Measurements from ENCODE around the gene KCNF1.

DNA sequence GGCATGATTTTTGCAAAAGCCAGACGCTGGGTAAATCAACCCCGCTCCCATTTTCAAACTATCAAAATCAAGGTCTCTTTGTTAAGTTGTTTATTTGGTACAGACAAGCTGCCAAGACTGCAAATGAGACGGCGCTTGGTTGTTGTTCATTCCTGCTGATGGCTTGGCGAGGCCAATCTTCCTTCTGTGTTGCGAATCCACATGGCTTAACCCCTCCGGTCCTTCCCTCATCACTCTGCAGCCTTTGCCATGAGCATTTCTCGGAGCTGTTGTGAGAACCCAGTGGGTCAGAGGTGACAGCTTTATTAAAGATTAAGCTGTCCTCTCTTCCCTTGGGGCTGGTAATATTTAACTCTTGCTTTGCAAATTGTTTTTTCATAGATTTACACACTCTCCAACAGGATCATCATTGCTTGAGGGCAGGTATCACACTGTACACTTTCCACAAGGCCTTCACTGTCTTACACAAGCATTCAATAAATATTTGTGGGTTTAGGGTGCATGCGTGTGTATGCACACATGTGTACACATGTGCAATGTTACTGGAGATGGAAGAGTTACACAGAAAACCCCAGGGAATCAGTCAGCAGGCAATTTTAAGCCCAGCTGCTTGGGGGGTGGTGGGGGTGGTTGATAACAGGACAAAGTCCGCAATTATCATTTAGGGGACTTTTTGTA is 27.8 kb upstream of the KCNF1 start:
- no peak for TF ChIP-seq SIN3A (IDR thresholded peaks at IDR 0.05; ENCODE audit: borderline replicate concordance, insufficient read depth, low read length)
- TF ChIP-seq POLR2AphosphoS5 (IDR thresholded peaks at IDR 0.05; ENCODE audit: low read depth, low read length): no peak
